ENCODE measurements around the gene TLK1.

GRCh38 chr2:170991398-170992182 lies 169.1 kb downstream of the TLK1 start:
- TF ChIP-seq CTCF (conservative IDR thresholded peaks at IDR 0.05; ENCODE audit: low read depth, low read length) (peak; percentile 23; the same call in 1 of the 2 replicates), EZH2 (IDR thresholded peaks at IDR 0.05; ENCODE audit: borderline replicate concordance, low read depth, low read length, poor library complexity, severe bottlenecking) (no peak)
